G401.6 (cell line): ENCODE measurements around the gene KHDC1.
A peak's percentile ranks its signal among the peaks of the same experiment; 100 is the strongest.
"Not testable (repeated sequence)": the region's sequence is repeated elsewhere in the genome, so short reads cannot be mapped to it uniquely, and the experiment has no call there.

Experiments used
- FAIRE-seq: peaks from 2 replicates; lab custom pipeline; 2012; peaks lifted over from hg19 to GRCh38; lab: Jason Lieb, UNC

KHDC1 gene

GRCh38 chr6:73248192-73248903 lies 14.6 kb downstream of the KHDC1 start:
- FAIRE-seq = no peak

GRCh38 chr6:73242001-73242400 lies 21.0 kb downstream of the KHDC1 start:
- no peak for FAIRE-seq

- FAIRE-seq = no peak
These were observed 22.3 kb downstream of the KHDC1 start for GRCh38 chr6:73240730-73241129.

- FAIRE-seq = no peak
These were observed 26.7 kb downstream of the KHDC1 start for GRCh38 chr6:73236144-73236750.

GRCh38 chr6:73234733-73235132 lies 28.3 kb downstream of the KHDC1 start:
- no peak for FAIRE-seq

- not testable (repeated sequence) for FAIRE-seq
These were observed 29.0 kb downstream of the KHDC1 start for GRCh38 chr6:73233971-73234370.

- no peak for FAIRE-seq
These were observed 29.9 kb downstream of the KHDC1 start for GRCh38 chr6:73233048-73233447.

GRCh38 chr6:73231986-73232391 lies 31.0 kb downstream of the KHDC1 start:
- FAIRE-seq = no peak

- no peak for FAIRE-seq
These were observed 35.3 kb downstream of the KHDC1 start for GRCh38 chr6:73227606-73228255.

- FAIRE-seq = no peak
These were observed 37.6 kb downstream of the KHDC1 start, which contains the start of gene KHDC1L for GRCh38 chr6:73225396-73225795. Gene KHDC1L (minus strand): TSS chr6:73225496. CDS start chr6:73225408, 88 bp downstream.

GRCh38 chr6:73216859-73217258 lies 46.1 kb downstream of the KHDC1 start:
- FAIRE-seq = no peak

- FAIRE-seq = no peak
These were observed 53.9 kb downstream of the KHDC1 start for GRCh38 chr6:73209117-73209516.

- FAIRE-seq = no peak
These were observed 55.7 kb downstream of the KHDC1 start for GRCh38 chr6:73207221-73207837.

- FAIRE-seq = no peak
These were observed 58.7 kb downstream of the KHDC1 start for GRCh38 chr6:73204252-73204651.

- FAIRE-seq = no peak
These were observed 59.9 kb downstream of the KHDC1 start for GRCh38 chr6:73203098-73203497.

- no peak for FAIRE-seq
These were observed 62.3 kb downstream of the KHDC1 start for GRCh38 chr6:73200735-73201134.

GRCh38 chr6:73200247-73200646 lies 62.7 kb downstream of the KHDC1 start:
- FAIRE-seq = no peak

- FAIRE-seq = no peak
These were observed 68.3 kb downstream of the KHDC1 start for GRCh38 chr6:73194744-73195143.

- peak; percentile 44 for FAIRE-seq
These were observed 69.7 kb downstream of the KHDC1 start for GRCh38 chr6:73193302-73193701.
